Left colon (tissue), 2 donors: ENCODE results near the gene ARTN. TPM values are rescaled to one million over a fixed set of nuclear protein-coding genes. Genes with fewer than 3 reads are reported as not detected.

Source experiments
- ATAC-seq: fragments of 200-7000 bp; cut with Tn5 transposase; one replicate; pipeline ENCODE4 v1.9.1; 2020; ENCODE audit warnings: mild to moderate bottlenecking, moderate library complexity
- DNase-seq, 2 donors: peaks; one replicate each; pipeline ENCODE4 v3.0.0-alpha.2; 2020
- intact Hi-C, 2 donors: fragments of 100-400 bp; cut with DNase I in 1 of 2; cut with micrococcal nuclease in 1 of 2; formaldehyde crosslinking; loops; one replicate each; pipeline versions ENCODE4 v1.11.2 to v1.14.0; 2022; cut with DNase I, micrococcal nuclease
- total RNA-seq, 2 donors: library from RNA; stranded (reverse); fragmentation: NEBNext Ultra II Directional; extraction: Animal tissue kit (Norgen Biotek cat#: 25700); gene quantifications; one replicate each; pipeline ENCODE4 v1.2.1, GENCODE V29; 2021
- donor health status: DM: no; HTN: no; CAD: no.
- donor health status: DM: yes; HTN: yes; CAD: no.

The ARTN gene
- total RNA-seq, 2 donors from 2014 or later = 5.3 to 11.1 TPM

DNA sequence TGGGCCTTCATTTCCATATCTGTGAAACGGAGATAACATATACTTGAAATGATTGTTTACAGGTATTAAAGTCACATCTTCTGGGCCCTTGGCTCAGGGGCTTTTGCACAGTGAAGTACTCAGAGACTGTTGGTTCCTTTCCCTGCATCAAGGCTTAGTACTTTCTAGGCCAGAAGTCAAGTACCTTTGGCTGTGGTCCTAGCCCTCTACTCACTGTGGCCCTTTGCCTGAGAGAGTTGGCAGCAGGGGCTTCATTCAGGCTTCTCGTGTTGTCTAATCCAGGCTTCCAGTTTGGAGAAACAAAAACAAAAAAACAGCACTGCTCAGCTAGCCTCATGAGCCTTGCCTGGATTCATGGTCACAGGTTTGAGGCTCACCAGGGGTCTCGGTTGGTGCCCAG lies 28.1 kb downstream of the ARTN start:
- intact Hi-C loops = no loop called here
- DNase-seq = no peak
- ATAC-seq = no peak

DNA sequence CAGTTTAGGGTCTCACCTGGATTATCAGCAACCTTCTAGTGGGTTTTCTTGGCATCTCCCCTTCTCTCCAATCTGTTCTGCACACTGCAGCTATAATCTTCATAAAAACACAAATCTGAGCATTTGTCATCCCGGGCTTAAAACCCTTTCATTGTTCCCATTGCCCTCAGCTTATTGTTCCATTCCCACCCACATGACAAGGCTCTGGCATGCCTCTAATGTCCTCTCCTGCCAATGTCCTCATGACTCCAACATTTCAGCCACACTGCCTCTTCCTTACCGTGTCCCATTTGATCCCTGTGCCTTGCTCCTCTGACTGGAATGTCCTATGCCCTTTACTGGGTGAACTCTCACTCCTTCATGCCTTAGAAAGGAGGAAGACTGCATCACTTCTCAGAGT lies 28.7 kb downstream of the ARTN start:
- ATAC-seq (no peak), DNase-seq (no peak)
- intact Hi-C loops = no loop called here

DNA sequence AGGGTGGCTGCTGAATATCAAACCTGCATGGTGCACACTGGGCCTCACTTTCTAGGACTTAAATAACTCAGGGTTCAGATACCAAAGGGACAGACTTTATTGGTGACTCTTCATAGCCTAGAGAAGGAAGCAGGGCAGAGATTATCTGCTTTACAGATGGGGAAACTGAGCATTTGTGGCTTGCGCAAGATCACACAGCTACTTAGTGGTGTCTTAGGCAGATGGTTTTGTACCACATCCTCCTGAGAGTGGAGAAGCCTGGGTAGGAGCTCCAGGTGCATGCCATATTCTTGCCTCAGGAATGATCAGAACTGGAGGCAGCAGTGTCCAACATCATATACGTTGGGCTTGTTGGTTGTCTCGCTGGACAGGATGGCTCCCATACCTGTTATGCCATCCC lies 29.4 kb downstream of the ARTN start:
- intact Hi-C loops = no loop called here
- ATAC-seq (no peak), DNase-seq (no peak)

DNA sequence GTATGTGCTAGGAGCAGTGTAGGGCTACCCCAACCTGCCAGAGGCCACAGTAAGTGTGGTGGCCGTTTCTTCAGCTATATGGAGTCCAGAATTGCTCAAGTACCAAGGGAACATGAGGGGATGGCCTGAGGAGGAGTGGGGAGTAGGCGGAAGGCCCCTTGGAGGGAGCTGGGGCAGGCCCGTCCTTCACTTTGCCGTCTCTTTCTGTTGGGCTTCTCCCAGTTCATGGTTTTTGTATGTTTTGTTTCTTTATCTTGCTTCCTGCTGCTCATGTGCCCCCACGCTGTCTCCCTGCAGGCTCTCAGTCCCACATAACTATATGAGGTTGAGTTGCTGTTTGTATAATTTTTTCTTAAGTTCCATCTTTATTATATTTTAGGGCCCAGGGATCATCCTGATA lies 30.3 kb downstream of the ARTN start:
- ATAC-seq (no peak), DNase-seq (no peak)
- intact Hi-C loops = no loop called here

DNA sequence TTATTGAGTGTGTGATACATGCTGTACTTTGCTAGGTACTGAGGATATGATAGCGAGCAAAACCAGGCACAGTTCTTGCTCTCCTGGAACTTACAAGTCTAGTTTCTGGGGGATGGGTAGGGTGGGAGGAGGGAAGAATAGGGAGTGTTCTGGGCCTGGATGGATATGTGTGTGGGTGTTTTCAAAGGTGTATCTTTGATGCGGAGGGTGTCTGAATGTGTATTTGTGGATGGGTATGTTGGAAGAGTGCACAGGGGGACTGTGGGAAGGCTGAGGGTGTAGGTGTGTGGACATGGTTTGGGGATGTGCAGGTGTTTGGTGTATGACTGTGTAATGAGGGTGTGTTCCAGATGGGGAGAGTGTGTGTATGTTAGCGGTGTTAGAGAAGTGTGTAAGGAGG lies 31.7 kb downstream of the ARTN start:
- intact Hi-C loops = no loop called here
- ATAC-seq (no peak), DNase-seq (no peak)

DNA sequence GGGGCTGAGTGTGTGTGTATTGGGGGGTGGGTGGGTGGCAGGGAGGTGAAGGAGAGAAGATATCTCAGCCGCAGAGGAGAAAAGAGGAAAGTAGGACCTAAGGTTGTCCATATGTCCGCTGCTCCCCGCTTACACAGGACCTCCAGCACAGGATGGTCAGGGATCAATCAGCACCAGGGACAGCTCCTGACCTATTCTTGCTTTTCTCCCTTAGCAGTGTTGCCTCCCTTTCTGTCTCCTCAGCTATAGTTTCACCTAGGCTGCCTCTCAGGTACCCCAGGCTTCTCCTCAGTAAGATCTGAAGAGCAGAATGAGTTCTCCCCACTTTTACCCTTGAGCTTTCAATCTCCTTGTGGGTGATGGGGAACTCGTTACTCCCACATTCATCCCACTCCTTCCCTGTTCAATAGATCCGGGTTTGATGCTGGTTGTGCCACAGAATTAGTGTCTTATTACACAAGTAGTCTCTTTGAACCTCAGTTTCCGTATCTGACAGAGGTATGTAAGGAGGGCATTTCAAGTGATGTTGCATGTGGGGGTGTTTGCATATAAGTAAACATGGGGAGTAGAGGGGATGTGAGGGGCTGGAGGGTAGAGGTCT lies 34.8 kb downstream of the ARTN start:
- DNase-seq (no peak), ATAC-seq (no peak)
- intact Hi-C loops = no loop called here

DNA sequence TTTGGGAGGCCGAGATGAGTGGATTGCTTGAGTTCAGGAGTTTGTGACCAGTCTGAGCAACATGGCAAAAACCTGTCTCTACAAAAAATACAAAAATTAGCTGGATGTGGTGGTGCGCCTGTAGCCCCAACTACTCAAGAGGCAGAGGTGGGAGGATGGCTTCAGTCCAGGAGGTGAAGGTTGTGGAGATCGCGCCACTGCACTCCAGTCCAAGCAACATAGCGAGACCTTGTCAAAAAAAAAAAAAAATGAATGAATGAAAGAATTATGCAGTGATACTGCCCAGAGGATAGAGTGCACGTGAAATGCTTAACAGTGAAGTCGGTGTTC lies 35.8 kb downstream of the ARTN start:
- intact Hi-C loops = no loop called here
- DNase-seq = no peak
- no peak for ATAC-seq

DNA sequence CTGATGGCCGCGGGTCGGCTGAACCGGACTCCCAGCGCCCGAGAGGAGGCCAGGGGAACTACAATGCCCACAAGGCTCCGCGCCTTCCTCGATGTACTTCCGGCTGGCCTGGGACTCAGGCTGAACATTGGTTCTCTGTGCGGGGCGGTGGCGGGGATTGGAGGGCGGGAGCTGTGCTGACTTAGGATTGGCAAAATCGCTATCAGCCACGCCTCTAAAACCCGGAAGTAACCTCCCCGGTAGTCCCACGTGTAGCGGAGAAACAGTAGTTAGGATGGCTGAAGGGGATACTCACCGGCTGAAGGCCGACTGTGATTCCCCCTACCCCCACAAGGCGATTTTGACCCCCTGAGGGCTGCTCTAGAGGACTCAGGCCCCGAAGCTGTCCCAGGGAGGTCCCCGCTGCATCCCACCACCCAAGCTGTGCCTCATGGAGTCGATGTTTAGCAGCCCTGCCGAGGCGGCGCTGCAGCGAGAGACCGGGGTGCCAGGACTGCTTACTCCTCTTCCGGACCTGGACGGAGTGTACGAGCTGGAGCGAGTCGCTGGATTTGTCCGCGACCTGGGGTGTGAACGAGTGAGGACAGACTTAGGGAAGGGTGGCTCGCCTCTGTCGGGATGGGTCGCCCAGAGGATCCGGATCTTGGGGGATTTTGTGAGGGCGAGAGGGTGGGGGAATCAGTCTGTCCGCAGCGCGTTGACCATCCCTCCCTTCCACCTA lies 36.3 kb downstream of the ARTN start, which contains the start of gene DPH2:
DPH2 (plus strand) TSS at position 265 of the 721 bp plus-strand sequence; CDS start at position 431, 166 bp downstream.
- DNase-seq (peak; percentile 96 to 98), ATAC-seq (peak; percentile 82)
- intact Hi-C loops = no loop called here

DNA sequence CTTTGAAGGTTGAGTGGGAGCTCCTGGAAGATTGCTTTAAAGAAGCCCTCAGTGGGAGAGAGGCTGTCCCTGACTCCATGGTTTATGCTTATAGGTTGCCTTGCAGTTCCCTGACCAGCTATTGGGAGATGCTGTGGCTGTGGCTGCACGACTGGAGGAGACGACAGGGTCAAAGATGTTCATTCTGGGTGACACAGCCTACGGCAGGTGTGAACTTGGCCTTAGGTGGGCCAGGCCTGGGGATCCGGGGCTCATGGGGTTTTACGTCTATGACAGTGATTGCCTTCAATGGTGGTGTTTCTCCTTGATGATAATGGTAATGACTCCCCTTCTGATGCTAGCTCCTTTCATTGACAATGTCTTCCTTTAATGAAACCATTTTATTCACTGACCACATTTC lies 36.9 kb downstream of the ARTN start:
- intact Hi-C loops = no loop called here
- no peak for ATAC-seq
- DNase-seq = no peak

DNA sequence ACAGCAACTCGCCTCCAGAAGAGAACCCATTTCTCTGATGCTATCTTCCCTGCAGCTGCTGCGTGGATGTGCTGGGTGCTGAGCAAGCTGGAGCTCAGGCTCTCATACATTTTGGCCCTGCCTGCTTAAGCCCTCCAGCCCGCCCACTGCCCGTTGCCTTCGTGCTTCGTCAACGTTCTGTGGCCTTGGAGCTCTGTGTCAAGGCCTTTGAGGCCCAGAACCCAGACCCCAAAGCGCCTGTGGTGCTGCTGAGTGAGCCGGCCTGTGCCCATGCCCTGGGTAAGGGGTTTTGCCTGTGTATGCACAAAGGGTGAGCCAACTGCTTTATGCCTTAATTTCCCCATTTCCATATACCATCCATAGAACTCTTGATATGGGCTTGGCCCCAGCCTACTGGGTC lies 37.3 kb downstream of the ARTN start:
- no peak for ATAC-seq
- DNase-seq = no peak
- intact Hi-C loops = no loop called here

DNA sequence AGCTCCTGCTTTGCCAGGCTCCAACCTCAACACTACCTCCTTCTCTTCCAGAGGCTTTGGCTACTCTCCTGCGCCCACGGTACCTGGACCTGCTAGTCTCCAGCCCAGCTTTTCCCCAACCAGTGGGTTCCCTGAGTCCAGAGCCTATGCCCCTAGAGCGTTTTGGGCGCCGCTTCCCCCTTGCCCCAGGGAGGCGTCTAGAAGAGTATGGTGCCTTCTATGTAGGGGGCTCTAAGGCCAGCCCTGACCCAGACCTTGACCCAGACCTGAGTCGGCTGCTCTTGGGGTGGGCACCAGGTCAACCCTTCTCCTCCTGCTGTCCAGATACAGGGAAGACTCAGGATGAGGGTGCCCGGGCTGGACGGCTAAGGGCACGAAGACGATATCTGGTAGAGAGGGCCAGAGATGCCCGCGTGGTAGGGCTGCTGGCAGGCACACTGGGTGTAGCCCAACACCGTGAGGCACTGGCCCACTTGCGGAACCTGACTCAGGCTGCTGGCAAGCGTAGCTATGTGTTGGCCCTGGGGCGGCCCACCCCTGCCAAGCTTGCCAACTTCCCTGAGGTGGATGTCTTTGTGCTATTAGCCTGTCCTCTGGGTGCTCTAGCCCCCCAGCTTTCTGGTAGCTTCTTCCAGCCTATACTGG lies 37.9 kb downstream of the ARTN start:
- ATAC-seq (no peak), DNase-seq (no peak)
- intact Hi-C loops = no loop called here

DNA sequence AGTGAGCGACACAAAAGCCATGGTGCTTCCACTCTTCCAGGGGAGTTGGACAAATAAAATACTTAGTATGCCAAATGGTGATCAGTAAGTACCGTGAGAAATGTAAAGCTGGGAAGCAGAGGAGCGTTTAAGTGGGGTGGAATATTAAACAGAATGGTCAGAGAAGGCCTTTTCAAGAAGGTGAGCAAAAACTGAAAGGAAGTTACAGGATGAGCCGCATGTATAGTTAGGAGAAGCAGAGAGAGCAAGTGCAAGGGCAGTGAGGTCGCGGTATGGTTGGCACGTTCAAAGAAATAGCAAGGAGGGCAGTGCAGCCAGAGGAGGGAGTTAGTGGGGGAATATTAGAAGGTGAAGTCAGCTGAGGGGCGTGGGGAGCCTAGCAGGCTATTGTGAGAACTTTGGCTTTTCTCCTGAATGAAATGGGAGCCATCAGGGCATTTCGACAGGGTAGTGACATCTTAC lies 40.4 kb downstream of the ARTN start:
- peak; percentile 2 for ATAC-seq
- intact Hi-C loops = no loop called here
- DNase-seq = no peak

DNA sequence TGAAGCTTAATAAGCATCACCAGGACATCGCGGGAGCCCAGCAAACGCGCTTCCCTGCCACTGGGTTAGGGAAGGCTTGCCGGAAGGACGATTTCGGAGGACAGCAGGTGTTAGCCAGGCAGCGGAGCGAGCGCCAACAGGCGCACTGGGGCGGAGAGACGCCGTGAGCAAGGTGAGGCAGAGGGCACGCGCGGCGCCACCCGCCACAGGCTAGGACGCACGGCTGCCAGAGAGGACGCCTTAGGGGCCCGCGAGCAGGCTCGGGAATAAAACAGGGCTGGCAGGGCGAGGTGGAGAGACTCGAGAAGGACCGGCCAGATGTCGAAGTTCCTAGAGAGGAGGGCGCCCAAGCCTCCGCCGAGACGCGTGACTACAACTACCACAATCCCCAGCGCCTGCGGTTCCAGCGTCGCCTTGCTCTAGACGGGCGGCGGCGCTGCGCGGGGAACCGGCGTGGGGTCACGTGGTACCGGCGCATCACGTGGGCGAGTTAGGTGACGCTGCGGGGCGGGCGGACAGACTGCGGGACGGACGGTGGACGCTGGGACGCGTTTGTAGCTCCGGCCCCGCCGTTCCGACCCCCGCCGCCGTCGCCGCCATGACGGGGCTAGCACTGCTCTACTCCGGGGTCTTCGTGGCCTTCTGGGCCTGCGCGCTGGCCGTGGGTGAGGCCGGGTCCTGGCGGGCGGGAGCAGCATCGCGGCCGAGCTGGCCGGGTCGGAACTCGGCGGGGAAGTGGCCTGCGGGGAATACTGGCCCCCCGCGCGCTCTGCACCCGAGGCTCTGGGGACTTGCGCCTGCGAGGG lies 41.0 kb downstream of the ARTN start, which contains the start of gene ATP6V0B:
ATP6V0B (plus strand) TSS at position 518 of the 806 bp plus-strand sequence; CDS start at position 599, 81 bp downstream.
- ATAC-seq (peak; percentile 80), DNase-seq (peak; percentile 96 to 99)
- intact Hi-C loops = no loop called here

DNA sequence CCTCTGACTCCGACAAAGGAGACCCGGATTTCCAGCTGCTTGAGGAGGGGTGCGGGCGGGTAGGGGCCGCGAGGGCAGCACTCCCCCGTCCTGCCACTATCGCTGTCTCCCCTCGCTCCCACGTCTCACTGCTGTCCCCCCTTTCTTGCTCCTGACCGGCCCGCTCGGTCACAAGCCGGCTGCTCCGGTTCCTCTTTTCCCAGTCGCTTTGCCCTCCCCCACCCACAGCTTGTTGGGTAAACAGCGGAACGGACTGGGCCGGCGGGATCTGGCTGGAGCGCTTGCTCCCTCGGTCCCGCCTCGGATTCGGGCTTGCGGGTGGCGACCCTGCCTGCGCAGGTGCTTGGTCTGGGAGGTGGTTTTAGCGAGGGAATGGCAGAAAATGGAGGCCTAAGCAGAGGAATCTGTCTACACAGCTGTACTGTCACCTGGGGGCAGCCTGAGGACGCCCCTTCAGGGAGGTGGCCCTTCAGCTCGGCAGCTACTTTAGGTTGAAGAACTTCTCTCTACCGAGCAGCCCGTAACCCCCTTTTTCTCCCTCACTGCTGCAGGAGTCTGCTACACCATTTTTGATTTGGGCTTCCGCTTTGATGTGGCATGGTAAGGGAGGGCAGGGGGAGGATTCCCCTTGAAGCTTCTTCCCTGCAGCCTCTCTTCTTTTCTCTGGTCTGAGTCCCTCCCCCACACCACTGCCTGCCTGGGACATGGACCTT lies 41.8 kb downstream of the ARTN start:
- peak; percentile 43 for ATAC-seq
- intact Hi-C loops = no loop called here
- peak; percentile 79 to 80 for DNase-seq

DNA sequence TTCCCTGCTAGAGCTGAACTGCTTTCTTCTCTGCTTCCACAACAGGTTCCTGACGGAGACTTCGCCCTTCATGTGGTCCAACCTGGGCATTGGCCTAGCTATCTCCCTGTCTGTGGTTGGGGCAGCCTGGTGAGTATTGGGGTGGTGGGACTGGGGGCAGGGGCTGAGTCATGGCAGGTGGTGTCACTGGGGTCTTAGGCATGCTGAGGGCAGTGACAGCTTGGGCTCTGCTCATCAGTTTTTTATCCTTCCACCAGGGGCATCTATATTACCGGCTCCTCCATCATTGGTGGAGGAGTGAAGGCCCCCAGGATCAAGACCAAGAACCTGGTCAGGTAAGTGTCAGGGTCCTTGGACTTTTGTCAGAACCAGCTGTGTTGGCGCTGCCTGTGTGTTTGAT lies 42.4 kb downstream of the ARTN start:
- DNase-seq (no peak), ATAC-seq (no peak)
- intact Hi-C loops = no loop called here

DNA sequence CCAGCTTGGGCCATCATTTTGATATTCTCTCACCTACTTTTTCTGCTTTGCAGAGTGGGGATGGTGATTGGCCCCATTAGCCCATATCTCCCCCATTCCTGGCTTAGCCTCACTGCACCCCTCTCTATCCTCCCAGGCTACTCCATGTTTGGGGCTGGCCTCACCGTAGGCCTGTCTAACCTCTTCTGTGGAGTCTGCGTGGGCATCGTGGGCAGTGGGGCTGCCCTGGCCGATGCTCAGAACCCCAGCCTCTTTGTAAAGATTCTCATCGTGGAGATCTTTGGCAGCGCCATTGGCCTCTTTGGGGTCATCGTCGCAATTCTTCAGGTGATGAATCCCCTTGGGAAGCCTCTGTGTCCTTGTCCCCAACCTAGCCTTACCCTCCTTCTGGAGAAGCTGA lies 43.3 kb downstream of the ARTN start:
- DNase-seq (peak in 1 of 2 donors; percentile 2), ATAC-seq (no peak)
- intact Hi-C loops = no loop called here

DNA sequence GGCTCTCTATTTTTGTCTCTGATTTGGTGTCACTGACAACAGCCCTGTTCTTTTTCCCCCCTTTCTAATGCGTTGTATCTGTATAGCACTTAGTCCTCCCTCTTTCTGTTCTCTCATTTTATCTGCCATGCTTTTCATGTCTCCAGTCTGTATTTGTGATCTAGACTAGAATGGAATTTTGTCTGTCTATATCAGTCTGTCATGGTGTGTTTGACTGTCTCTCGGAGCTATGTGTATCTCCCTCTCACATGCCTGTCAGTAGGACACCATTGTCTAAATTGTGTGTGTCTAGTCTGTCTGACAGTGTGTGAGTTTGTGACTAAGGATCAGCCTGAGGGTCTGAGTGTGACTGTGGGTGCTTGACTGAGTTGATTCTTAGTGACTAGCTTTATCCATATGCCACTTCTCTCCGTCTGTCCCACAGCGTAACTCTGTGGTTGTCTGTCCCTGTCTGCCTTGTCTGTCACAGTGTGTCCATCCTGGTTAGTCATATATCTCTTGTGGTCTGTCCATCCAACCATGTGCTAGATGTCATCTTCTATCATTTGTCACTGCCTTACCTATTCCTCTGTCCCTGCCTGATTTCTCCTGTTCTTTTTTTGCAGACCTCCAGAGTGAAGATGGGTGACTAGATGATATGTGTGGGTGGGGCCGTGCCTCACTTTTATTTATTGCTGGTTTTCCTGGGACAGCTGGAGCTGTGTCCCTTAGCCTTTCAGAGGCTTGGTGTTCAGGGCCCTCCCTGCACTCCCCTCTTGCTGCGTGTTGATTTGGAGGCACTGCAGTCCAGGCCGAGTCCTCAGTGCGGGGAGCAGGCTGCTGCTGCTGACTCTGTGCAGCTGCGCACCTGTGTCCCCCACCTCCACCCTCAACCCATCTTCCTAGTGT lies 44.0 kb downstream of the ARTN start:
- intact Hi-C loops = no loop called here
- ATAC-seq (no peak), DNase-seq (peak in 1 of 2 donors; percentile 24)

DNA sequence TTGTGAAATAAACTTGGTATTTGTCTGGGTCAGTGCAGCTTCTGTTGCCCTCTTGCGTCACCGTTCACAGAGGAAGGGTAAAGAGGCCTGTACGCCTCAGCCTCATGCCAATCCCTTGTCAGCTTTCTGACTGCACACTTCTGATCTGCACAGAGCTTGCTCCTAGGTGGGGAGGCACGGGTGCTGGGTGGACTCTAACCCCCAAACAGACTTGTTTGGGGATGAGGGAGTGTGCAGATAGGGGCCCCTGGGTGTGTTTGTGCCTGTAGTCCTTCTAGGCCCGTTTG lies 44.6 kb downstream of the ARTN start:
- no peak for ATAC-seq
- intact Hi-C loops = no loop called here
- no peak for DNase-seq
